ENCODE data around the gene LYRM1. TPM values are rescaled to one million over a fixed set of nuclear protein-coding genes. Genes with fewer than 3 reads are reported as not detected.

Gene LYRM1, protein sequence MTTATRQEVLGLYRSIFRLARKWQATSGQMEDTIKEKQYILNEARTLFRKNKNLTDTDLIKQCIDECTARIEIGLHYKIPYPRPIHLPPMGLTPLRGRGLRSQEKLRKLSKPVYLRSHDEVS
- polyA plus RNA-seq = 38.6 and 63.8 TPM in 2 replicates

DNA sequence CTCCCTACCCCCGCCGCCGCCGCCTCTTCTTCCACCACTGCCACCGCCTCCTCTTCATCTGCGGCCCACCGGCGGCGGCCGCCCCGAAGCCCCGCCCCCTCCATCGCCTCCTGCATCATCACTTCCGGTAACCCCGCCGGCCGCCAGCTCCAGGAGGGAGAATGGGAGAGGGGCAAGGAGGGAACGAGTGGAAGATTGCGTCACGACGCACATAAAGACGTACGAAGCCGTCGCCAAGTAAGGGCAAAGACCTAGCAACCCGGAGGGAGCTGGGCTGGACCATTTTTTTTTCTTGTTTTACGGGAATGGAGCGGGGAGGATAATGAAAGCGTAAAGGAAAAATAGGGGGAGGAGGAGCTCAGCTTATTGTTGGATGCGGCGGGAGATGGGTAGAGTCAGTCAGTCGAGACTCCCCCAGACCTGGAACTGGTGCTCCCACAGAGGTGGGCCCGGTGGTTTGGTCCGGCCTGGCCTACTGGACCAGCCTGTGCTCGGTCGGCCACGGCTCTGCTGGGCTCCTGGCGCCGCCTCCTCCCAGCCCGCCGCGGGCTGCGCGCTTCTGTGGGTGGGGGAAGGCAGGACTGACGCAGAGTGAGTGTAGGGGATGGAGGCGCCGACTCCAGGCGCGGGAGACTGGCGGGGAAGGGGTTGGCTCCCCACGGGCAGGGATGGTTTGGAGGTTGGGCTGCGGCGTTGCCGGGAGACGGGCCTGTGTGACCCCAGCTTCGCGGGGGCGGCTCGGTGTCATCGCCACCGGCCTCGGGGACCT, at the start of gene LYRM1, which contains the start of gene DCUN1D3:
TSS of gene LYRM1 (plus strand) at position 473 of the 769 bp plus-strand sequence. CDS start 14,785 bp downstream, outside the sequence.
TSS of gene DCUN1D3 (minus strand) at position 60 of the 769 bp plus-strand sequence. CDS start 37,820 bp downstream, outside the sequence.

Other genes starting within 250 kb of the LYRM1 start
- 1.2 TPM in 1 of 2 replicates, not detected in the other for gene ACSM1, start 203.1 kb upstream of the LYRM1 start, polyA plus RNA-seq
- 19.6 and 26.6 TPM in 2 replicates for gene THUMPD1, start 159.0 kb upstream of the LYRM1 start, polyA plus RNA-seq
- 1.1 TPM in 1 of 2 replicates, not detected in the other for gene ACSM3, start 136.8 kb upstream of the LYRM1 start, polyA plus RNA-seq
- 11.9 and 12.5 TPM in 2 replicates for gene ERI2, start 94.3 kb upstream of the LYRM1 start, polyA plus RNA-seq
- gene REXO5, start 94.2 kb upstream of the LYRM1 start, polyA plus RNA-seq = 0.23 and 1.1 TPM in 2 replicates
- 1.7 and 2.7 TPM in 2 replicates for gene DCUN1D3, start 413 bp upstream of the LYRM1 start, polyA plus RNA-seq

All from Purkinje cell (primary cell).